Activated CD8-positive, alpha-beta memory T cell treated with anti-CD3 and anti-CD28 coated beads, Interleukin-2, amount 50 U/mL, for 24 hours (primary cell): ENCODE measurements around the gene DNAAF6.
"Not testable (repeated sequence)": the region's sequence is repeated elsewhere in the genome, so short reads cannot be mapped to it uniquely, and the experiment has no call there.

Experiments
- DNase-seq: peaks from one replicate; pipeline ENCODE4 v3.0.0-alpha.2; 2020; ENCODE audit errors: extremely low read depth

The DNAAF6 gene

DNA sequence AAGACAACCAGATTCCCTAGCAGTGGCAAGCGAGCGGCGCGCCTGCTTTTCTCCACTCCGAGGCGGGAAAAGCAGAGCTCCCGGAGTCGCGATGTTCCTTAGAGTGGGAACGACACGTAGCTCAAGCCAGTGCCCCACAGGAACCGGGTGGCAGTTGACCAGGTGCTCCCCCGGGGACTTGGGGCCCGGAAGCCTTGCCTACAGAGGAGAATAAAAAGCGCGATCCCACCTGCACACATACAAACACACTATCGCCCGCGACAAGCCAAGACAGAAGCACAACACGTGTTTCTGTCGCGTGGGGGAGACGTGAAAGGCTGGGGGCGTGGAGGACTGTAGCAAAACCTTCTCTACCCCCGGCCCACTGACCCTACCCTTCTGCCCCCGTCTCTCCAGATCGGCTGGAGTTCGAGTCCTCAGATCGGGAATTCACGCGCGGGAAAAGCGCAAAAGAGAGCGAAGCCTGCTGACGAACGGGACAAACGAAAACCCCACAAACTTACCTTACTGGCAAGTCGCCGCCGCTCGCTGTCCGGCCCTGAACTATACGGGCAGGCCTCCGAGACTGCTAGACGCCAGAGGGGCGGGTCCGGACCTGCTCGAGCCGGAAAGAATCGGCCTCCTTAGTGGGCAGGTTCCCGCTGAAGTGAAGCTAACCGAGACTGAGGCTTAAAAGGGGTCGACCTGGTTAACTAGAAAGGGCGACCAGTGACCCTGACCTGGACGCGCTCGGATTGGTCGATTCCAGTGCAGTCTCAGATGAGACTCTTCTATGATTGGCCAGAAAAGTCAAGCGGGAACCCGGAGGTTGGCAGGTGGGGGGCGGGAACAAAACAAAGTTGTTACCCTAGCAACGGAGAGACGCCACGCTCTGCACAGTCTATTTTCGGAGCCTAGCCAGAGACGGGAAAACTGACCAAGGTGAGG is at the start of gene DNAAF6, which contains the start of gene NUP62CL:
Gene DNAAF6 (plus strand): TSS at position 842 of the 927 bp plus-strand sequence. CDS start 6,265 bp downstream, outside the sequence.
Gene NUP62CL (minus strand): TSS at position 664 of the 927 bp plus-strand sequence. CDS start 31,287 bp downstream, outside the sequence.
- DNase-seq: peak; percentile 30

DNA sequence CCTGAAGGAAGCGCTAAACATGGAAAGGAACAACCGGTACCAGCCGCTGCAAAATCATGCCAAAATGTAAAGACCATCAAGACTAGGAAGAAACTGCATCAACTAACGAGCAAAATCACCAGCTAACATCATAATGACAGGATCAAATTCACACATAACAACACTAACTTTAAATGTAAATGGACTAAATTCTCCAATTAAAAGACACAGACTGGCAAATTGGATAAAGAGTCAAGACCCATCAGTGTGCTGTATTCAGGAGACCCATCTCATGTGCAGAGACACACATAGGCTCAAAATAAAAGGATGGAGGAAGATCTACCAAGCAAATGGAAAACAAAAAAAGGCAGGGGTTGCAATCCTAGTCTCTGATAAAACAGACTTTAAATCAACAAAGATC is 48.8 kb upstream of the DNAAF6 start:
- DNase-seq: not testable (repeated sequence)

DNA sequence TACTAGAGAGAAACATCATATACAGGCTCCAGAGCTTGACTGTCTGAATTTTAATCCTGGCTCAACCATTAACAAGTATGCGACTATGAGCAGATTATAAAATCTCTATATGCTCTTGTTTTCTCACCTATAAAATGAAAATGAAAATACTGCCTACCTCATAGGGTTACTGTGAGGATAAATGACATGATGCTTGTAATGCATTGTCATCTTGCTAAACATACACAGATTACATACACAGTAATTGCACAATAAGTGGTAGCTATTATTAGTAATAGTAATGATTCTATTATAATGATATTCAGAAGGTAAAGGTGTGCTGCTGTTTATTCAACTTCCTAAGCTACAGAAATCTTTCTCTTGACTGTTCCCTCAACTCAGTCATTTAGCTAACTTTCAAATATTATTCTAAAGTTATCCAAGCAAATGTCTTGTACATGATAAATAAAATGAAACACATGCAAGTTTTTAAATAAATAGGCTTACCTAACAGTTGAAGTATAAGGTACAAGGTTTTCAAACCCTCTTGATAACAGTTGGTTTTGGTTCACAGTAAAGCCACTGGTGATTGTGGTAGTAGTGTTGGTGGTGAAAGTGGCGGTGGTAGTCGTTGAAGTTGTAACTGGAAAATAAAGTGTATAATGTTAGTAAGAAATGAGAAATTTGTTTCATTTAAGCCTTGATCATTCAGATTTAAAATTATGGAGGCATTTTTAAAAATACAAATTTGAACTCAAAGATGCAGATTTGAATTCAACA is 39.1 kb upstream of the DNAAF6 start:
- DNase-seq: no peak

DNA sequence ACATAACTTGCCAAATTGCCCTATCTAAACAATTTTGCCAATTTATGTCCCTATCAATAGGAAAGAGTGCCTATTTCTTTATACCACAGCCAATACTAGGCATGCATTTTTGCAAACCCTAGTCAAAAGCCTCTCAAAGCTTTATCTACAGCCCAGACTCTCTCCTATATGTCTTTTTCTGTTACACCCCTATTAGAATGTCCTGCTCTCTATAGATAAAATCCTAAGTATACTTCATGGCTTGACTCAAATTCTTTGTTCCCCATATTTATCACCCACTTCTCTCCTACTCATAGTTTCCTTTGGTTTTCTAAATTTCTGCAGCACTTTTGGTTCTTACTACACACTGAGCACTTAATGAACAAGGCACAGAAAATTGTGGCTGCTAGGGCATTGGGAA is 38.2 kb upstream of the DNAAF6 start:
- DNase-seq: no peak

DNA sequence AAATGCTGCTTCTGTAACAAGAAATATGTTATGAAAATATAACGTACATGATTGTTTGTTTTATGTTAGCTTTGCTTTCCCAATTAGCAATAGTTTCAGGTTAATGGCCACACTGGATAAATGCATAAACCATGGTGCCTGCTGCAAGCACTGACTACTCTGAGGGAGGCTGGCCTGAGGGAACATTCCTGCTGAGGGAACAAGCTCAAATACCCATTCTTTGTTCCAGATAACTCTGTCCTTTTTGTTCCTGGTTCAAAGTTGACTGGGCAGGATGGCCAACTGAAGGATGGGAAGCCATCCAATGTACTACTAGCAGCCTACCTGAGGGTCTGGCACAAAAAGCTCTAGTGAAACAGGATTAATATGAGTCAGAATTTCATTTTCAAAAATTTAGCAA is 37.7 kb upstream of the DNAAF6 start:
- DNase-seq: no peak

DNA sequence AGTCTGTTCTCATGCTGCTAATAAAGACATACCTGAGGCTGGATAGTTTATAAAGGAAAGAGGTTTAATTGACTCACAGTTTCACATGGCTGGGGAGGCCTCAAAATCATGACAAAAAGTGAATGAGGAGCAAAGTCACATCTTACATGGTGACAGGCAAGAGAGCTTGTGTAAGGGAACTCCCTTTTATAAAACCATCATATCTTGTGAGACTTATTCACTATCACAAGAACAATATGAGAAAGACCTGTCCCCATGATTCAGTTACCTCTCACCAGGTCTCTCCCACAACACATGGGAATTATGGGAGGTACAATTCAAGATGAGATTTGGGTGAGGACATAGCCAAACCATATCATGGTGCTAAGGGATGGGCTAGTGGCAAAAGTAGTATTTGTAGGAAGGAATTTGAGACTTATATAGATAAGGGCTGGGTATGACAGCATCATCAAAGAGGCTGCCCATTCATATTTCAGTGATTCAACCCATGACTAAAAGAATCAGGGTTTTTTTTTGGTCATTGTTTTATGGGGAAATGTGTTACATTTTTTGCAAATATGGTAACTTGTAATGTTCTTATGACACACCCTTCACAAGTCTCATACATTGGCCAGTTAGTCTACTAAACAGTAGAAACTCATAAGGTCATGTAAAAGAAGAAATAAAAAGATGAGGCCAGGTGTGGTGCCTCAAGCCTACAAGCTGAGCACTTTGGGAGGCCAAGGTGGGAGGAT is 34.9 kb upstream of the DNAAF6 start:
- DNase-seq: no peak

DNA sequence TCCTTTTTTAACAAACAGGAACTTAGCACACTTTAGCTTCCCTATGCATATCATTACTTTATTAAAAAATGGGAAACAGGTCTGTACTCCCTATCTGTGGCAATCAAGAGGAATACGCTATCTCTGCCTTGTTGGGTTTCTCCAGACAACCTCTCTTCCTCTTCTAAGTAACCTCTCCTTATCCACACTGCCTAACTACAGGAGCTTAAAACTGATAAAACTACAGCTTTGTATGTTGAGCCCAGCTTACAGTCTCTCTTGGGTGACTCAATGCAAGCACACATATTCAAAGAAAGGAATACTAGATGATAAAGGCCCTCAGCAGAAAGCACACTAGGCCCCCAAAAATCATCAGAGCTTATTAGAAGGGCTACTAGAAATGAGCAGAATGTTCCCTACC is 9.1 kb upstream of the DNAAF6 start:
- DNase-seq: no peak

DNA sequence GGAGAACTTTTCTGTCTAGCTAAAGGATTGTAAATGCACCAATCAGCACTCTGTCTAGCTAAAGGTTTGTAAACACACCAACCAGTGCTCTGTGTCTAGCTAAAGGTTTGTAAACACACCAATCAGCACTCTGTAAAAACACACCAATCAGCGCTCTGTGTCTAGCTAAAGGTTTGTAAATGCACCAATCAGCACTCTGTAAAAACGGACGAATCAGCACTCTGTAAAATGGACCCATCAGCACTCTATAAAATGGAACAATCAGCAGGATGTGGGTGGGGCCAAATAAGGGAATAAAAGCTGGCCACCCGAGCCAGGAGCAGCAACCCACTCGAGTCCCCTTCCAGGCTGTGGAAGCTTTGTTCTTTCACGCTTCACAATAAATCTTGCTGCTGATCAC is 8.3 kb upstream of the DNAAF6 start:
- not testable (repeated sequence) for DNase-seq

DNA sequence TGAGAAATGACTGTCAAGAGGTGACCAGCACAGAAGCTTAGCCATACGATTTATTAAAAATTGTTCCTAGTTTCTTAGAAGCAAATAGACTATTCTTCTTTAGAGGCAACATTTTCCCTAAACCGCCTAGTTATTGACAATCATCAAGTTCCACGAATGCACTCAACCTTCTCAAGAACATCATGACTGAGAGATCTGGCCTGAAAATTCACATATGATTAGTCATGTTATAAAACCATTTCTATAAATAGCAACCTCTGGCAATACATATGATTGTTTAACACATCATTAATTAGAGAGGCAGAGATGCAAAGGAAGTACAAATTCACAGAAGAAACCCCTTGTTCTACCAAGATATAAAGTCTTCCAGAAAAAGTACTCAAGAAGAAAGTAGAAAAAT is 6.9 kb upstream of the DNAAF6 start:
- no peak for DNase-seq

DNA sequence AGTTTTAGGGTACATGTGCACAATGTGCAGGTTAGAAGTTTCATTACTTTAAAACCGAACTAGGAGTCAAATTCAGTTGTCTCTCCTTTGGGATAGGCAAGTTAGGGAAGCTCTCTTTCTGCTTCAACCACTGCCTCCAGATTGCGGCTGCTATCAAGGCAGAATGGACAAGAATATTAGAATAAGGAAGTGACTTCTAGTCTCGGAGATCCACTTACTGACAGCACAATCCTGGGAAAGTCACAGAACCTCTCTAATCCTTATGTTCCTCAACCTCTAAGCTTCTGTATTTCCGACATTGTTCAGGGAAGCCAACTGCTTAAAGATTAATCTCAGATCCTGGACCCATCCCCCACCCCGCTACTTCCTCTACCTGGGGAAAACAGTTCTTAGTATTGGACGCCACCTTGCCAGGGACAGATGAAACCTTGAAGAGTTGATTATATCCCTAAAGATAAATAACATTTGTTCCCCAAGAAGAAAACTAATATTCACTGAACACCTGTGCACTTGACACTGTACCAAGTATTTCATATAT is 2.3 kb upstream of the DNAAF6 start:
- DNase-seq: no peak

DNA sequence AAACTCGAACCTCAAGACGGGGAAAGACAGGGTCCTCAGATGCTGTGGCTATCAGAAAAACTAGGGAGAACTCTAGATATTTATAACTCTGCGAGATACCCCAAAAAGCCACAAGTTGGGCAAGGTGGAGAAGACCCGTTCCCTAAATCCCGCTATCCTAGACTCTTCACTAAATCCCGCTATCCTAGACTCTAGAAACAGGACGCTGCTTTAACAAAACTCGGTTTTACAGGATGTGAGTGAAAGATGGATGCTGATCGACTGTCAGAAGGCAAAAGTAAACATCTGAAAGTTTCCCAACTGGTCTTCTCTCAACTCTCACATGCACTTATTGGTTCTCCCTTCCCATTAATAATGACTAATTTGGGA is 270 bp downstream of the DNAAF6 start:
- no peak for DNase-seq

DNA sequence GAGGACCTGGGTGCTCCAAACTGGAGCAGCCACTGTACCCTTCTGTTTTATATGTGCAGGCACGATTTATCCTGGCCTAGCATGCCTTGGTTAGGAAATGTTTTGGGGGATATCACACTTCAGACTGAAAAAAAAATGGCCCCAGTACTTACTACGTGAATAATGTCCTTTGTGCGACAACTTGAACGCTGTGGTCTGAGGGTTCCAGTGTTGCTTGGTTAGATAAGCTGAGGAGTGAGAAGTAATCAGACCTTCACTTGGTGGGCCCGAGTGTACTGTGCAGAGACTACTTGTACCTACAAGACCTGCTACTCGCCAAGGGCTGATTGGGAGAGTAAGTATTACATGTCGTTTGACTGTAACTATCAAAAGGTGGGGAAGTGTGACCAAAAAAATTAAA is 678 bp downstream of the DNAAF6 start:
- DNase-seq: no peak

DNA sequence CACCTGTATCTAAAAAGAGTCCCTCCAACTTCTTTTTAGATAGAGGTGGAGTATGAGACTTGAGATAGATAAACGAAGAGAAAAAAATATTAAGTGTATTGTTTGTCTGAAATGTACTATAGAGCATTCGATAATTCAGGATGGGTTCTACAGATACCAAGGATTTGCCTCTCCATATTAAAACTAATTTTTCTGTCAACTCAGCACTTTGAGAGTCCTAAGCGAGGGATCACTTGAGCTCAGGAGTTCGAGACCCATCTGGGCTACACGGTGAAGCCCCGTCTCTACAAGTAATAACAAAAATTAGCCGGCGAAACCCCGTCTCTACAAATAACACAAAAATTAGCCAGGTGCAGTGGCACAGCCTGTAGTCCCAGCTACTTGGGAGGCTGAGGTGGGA is 1.5 kb downstream of the DNAAF6 start:
- DNase-seq: no peak

DNA sequence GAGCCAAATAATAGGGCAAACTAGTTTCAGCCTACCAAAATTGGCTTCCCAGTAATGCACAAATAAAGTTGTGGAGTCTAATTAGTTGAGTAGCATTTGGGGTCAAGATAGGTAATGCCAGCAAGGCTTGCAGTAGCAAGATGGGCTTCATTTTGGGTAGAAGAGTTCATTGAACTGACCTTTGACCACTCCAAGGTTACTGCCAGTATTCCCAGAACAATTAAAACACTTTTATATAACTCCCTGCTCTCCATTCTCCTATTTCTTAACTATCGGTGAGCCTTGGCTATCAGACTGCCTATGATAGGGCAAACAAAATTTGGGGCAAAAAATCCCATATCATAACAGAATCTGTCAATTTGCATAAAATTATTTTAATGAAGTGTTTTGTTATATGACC is 7.1 kb downstream of the DNAAF6 start:
- no peak for DNase-seq

DNA sequence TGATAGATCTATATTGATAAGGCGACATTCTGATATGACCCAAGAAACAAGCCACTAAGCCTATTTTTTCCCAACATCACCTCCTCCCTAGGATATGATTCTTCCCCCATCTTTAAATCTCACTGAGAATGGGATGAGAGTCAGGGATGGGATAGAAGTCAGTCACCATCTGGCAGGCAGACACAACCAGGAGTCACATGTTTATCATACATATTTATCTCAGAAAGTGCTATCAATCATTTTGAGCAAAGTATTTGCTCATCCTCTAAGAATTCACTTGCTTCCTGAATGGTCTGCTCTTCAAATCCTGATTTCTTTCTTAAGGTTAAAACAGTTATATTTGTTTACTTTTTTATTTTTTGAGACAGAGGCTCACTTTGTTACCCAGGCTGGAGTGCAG is 20.3 kb downstream of the DNAAF6 start:
- DNase-seq: no peak

DNA sequence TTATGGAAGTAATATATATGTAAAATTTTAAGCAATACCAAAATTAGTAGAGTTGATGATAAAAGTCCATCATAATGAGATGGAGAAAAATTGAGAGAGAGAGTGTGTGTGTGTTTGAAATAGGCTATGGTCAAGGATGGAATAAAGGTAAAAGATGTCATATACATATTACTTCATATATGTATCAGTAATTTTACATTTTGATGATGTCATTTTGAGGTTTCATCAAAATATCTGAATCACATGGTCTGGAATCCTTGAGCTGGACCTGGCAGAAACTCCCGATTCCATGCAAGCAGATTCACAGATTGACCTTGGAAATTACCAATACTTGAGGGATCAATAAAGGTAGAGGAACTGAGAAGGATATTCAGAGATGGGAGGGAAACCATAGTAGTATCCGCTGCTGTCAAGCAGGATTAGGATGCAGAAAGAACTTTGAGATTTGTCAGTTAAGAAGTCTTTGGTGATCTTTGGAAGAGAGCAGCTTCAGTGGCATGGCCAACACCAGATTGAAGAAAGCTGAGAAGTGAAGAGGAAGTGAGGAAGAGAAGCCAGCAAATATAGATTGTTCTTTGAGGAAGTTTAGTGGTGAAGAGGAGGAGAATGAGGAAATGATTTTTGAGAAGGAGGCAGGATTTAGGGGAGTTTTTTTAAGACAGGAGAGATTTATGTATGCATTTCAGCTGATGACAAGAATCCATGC is 21.5 kb downstream of the DNAAF6 start:
- no peak for DNase-seq

DNA sequence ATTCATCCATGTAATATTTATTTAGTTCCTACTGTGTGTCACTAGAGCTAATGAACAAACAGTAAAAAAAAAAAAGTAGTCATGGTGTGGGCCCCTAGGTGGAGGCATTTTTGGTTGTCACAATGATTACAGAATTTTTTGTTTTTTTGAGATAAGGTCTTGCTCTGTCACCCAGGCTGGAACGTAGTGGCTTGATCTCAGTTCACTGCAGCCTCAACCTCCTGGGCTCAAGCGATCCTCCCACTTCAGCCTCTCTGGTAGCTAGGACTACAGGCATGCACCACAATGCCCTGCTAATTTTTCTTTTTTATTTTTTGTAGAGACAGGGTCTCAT is 22.0 kb downstream of the DNAAF6 start:
- no peak for DNase-seq

DNA sequence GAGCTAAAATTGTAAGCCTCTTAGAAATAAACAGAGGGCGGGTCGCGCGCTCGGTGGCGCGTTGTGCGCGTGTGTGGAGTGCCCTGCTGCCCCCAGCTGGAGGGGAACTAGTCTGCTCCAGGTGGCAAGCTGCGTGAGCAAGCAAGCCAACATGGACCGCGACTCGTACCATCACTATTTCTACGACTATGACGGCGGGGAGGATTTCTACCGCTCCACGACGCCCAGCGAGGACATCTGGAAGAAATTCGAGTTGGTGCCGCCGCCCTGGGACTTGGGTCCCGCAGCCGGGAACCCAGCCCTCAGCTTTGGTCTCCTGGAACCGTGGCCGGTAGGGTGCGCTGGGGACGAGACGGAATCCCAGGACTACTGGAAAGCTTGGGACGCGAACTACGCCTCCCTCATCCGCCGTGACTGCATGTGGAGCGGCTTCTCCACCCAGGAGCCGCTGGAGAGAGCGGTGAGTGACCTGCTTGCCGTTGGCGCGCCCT is 66.1 kb downstream of the DNAAF6 start:
- no peak for DNase-seq

DNA sequence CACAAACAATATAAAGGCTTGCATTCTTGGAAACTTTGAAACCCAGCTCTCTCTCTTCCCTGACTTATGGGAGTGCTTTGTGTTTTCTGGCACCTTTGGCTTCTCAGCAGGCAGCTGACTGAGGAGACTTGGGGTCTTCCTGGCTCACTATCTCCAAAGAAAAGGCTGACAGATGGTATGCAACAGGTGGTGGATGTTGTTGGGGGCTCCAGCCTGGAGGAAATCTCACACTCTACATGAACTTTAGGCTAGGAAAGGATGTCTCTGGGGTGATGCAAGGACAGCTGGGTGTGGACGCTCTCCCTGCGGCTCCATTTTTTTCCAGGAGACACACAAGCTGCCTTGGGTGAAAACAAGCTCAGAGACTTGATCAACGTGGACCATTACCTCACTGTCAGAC is 67.4 kb downstream of the DNAAF6 start:
- no peak for DNase-seq

DNA sequence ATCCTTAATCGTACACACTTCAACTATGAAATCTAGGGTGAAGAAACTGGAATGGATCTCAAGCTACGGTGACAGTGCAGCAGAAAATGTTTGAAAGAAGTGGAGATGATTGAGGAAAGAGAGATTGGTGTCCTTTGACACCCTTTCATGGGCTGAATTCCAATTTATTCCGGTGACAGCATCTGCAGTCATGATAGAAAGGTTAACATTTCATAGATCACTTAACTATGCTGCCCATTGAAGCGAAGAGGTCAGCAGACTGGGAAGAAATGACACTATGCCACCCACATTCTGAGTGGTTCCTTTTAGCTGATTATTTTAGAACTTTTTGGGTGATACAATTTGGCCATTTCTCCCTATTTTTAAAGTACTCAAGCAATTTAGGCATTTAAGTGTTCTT is 82.3 kb downstream of the DNAAF6 start:
- DNase-seq: no peak

DNA sequence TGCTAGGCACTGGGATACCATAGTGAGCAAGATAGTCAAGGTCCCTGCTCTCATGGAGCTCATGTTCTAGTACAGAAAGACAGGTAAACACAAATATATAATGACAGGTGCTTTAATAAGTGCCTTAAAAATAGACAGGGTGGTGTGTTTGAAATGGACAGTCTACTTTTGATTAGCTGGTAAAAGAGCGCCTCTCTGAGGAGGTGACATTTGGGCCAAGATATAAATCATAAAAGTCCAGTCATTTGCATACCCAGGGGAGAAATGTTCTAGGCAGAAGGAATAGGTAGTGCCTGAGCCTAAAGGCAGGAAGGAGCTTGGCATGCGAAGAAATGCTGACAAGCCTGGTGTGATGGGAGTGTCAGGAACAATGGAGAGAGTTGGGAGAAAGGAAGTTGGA is 83.6 kb downstream of the DNAAF6 start:
- DNase-seq: no peak
